ENCODE results near the gene TUBB6.

The TUBB6 gene

DNA sequence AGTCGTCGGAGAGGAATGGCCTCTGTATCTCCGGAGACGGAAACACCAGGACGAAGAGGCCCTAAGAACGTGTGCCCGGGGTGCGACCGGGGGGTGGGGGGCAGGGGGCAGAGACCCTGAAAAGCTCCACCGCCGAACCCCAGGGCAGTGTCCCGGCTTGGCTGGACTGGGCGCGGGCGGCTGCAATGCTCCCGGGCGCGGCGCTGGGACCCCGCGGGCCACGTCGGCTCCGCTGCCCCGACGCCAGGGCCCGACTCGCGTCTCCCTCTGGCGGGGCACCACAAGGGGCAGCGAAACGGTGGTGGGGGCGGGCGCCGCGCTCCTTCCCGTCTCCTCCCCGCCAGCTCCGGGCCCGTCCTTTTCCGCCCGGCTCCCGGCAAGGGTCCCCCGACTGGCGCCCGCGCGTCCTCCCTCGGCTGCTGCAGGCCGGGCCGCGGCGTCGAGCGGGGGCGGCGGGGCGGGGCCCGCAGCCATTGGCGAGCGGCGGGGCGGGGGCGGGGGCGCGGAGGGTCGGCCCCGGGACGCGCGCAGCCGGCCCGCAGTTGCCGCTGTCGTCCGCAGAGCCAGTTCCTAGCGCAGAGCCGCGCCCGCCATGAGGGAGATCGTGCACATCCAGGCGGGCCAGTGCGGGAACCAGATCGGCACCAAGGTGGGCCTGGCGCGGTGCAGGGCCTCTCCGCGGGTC lies at the start of gene TUBB6:
Gene TUBB6 (plus strand): TSS at position 541 of the 685 bp plus-strand sequence. CDS start 52 bp downstream, at position 593.
- DNase-seq (ENCODE audit: low read depth in 3 of 3, low spot score in 1 of 3): no peak

DNA sequence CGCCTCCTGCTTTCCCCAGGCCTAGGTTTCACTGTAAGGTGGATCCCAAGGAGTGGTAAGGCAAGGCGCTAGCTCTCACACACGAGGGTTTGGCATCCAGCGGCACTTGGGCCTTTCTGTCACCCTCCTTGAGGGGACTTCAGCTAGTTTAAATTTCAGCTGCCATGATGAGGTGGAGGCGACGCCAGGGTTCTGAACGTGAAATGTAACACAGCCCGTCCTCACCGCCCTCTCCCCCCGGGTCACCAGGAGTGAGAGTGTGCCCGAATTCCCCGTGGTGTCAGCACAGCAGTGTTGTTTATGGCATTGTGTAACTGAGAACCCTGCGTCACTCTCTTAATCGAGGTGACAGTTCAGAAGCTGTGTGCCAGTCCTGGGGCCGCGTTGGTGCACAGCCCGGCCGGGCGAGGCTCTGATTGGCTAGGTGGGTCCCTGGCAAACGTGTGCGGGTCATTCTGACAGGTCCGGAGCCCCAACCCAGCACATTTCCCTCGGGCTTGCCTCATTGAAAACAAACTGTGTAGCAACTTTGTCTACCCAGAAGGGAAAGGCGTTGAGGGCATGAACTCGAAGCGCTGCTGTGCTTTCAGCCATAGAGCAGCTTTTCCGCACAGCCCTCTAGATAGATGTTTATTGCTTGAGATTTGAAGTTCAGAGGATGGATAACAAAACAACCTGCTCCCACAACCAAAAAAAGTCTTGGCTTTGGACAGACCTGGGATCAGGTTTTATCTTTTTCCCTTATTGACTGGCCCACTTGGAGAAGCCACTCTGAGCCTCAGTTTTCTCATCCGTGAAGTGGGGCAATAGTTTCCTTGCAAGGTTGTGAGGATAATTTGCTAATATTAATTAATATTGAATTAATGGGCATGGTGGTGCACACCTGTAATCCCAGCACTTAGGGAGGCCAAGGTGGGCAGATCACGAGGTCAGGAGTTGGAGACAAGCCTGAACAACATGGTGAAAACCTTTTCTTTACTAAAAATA lies 49.0 kb upstream of the TUBB6 start:
- no peak for DNase-seq (ENCODE audit: low read depth in 3 of 3, low spot score in 1 of 3)

DNA sequence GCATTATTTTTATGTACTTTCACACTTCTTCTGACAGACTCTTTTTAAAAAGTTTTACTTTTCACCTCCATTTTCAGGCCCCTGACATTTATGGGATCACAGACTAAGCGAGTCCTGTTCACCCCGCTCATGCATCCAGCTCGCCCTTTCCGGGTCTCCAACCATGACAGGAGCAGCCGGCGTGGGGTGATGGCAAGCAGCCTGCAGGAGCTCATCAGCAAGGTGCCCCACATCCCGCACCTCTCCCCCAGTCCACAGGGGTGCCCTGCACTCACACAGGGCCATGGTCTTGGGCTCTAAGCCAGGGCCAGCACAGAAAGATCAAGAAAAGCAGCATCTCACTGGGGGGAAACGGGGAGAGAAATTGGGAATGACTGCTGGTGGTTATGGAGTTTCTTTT lies 45.3 kb upstream of the TUBB6 start:
- DNase-seq (ENCODE audit: low read depth in 3 of 3, low spot score in 1 of 3): no peak

DNA sequence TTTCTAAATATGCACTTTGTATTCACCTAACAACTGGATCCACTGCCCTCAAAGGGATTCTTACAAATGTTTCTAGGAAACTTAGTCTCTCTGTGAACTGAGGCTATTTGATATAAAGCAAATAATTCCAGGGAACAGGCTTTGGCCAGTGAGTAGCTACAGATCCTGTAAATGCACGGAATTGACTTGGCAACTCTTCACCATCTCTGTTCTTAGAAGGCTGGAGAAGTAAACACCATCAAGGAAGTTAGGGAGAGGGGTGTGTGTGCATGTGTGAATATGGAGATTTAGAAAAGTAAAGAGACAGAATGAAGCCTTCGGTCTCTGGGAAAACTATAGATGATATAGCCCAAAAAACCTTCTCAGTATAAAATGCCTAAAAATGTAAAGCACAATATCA lies 43.2 kb upstream of the TUBB6 start:
- no peak for DNase-seq (ENCODE audit: low read depth in 3 of 3, low spot score in 1 of 3)

DNA sequence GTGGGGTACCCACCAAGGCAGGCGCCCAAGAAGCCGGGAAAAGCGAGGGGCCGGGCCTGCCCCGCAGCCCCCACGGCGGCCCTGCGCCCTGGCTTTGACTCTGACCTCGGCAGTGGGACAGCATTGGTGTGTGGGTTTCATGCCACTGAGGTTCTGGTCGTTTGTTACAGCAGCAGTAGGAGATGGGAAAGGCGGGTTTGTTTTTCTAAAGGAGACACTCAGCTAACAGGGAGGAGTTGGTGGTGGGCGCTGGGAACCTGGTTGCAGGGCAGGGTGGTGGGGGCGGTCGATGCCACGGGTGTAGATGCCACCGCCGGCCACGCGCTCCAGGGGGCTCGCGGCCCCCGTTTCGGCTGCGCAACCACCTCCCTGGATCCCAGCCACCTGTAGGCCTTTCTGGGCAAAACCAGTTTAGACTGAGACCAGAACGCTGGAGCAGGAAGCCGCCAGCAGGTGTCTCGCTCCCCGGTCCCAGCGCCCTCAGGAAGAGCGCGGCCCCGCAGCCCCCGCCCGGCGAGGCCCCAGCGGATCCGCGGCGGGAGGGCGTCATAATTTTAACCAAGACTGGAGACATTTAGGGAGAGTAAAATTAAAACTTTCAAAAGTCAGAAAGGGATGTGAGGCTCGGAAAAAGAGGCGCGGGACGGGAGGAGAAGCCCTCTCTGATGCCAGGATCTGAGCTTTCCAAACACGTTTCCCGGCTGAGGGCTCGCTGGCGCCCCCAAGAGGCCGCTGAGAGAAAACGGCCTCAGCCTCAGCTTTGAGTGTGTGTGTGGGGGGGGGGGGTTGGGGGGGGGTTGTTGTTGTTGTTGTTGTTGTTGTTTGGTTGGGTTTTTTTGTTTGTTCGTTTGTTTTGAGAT lies 36.4 kb upstream of the TUBB6 start:
- peak in 1 of 3 donors; percentile 49 for DNase-seq (ENCODE audit: low read depth in 3 of 3, low spot score in 1 of 3)

DNA sequence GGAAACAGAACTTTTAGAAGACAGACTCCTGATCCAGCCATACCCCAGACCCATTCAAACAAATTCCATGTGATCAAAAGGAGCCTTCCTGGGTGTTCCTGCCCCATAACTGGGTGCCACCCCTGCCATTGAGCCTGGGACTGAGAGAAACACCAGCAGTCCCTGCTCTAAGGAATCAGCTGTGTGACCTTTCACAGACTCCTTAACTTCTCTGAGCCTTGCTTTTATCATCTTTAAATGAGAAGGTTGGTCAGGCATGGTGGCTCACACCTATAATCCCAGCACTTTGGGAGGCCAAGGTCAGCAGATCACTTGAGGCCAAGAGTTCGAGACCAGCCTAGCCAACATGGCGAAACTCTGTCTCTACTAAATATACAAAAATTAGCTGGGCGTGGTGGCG lies 33.2 kb upstream of the TUBB6 start:
- DNase-seq (ENCODE audit: low read depth in 3 of 3, low spot score in 1 of 3): no peak

DNA sequence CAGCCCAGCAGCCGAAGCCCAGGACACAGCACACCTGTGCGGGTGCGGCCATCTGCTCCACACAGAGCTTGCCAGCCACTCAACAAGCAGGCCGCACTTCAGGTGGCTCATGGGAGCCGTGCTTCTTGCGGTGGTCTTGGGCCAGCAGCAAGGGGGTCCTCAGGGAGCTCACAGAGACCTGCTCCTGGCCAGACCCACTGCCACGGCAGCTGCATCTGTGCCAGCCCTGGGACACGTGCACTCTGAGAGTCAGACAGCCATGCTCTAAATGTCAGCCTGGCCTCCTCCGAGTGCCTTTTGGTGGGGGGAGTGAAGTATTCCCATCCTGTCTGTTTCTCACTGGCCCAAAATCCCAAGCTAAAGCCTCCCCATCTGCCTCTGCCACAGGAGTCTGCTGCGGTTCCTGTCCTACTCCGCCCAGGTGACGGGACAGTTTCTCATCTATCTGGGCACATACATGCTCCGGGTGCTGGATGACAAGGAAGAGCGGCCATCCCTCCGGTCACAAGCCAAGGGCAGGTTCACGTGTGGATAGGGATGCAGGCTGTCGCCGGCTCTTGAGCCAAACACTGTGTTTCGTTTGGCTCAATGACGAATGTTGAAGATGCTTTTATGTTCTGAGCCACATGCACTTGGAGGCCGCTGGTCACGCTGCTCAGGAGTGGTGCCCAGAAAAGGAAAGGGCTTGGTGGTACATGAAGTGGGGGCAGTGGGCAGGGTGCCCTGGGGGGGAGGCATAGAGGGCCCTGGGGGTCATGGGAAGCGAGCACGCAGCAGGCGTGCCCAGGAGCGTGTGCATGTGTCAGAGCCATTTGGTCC lies 31.1 kb upstream of the TUBB6 start:
- DNase-seq (ENCODE audit: low read depth in 3 of 3, low spot score in 1 of 3): no peak

DNA sequence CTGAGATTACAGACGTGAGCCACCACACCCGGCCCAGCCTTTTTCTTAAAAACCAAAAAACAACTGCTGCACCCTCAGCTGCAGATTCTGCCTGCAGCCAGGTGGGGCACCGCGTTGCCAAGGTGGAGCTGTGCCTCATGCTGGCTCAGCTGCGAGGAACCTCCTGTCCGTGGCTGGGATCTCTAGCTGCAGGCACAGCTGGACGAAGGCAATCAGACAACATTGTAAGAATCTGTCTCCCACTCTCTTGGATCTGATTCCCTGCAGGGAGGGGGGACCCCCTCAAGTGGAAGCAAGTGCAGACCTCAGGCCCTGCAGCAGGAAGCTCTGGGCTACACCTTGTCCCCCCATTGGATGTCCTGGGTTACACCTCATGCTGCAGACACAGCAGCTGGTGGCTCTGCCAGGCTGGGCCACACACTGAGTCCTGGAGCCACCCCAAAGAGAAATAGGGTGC lies 29.8 kb upstream of the TUBB6 start:
- DNase-seq (ENCODE audit: low read depth in 3 of 3, low spot score in 1 of 3): no peak

DNA sequence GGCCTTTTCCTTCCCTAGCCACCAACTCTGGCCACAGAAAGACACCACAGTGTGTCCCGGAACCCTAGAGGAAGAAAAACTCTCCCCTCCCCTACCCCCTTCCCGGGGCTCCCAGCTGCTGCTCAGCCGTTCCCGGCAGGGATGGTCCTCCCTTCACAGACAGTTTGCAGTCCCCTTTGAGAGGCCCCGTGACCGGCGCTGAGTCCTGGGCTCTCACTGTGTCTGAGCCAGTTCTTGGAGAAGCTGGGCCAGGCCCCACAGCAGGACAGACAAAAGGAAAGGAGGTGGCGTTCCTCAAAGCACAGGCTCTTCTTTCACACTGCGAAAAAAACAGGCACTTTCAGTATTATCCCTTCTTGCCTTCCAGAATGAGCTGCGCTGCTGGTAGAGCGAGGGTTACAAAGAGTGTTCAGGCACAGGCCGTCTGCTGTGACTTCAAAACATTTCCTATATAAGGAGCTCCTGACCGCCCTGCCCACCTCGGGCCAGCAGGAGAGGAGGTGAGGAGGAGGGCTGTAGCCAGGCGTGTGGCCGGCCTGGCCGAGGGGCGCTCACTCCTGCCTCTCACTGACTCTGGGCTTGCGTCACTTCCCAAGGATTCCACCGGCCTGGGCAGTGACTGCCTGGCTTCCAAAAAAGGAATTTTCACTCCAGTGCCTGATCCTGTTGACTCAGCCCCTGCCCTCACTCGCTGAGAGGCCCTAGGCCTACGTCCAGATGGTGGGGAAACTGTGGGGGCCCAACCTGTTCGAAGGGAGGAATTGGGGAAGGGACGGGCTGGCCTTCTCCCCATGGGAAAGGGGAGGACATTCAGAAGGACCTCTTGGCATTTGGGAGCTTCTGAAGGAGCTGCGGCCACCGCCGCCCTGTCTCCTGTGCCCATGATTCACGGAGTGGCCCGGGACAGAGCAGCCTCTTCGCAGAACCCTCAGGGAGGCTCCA lies 29.0 kb upstream of the TUBB6 start:
- no peak for DNase-seq (ENCODE audit: low read depth in 3 of 3, low spot score in 1 of 3)

DNA sequence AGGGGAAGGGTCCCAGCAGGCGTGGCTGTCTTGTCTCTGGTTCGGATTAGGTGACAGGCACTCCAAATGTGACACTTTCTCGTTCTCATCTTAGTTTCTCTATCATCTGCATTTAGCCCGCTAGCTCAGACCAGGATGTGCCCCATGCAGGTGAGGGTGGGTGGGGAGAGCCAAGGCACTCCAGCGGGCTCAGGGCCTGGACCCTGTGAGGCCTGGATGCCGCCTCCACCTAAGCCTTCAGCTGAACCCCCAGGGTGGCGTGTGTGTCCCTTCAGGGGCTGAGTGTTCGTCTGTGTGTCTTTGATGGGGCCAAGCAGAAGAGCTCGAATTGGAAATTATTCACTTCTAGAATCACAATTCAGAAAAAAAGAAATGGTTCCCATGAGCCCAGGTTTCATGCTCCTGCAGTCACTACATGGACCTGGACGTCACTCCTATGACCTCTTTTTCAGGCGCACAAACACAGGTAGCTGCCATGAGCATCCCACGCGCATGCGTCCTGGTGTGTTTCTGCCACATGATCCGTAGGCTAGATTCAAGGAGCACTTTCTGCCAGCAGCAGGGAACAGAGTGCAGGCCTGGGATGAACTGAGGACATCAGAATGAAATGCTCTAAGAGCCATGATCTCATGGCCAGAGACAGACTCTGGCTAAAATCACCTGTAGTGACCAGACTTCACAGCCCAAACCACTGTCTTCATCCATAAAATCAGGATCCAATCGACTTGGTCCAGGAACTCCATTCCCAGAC lies 28.1 kb upstream of the TUBB6 start:
- DNase-seq (ENCODE audit: low read depth in 3 of 3, low spot score in 1 of 3): no peak

DNA sequence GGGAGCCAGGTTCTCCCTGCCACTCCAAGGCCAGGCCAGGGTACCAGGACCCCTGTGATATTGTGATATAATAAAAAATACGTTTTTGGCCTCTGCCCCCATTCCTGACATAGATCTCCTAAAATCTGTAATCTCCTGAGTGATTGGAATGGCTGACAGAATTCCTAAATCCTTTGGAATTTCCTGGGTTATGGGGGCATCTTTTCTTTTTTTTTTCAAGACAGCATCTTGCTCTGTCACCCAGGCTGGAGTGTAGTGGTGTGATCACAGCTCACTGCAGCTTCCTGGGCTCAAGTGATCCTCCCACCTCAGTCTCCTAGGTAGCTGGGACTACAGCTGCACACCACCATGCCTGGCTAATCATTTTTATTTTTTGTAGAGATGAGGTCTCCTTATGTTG lies 26.2 kb upstream of the TUBB6 start:
- DNase-seq (ENCODE audit: low read depth in 3 of 3, low spot score in 1 of 3): no peak

DNA sequence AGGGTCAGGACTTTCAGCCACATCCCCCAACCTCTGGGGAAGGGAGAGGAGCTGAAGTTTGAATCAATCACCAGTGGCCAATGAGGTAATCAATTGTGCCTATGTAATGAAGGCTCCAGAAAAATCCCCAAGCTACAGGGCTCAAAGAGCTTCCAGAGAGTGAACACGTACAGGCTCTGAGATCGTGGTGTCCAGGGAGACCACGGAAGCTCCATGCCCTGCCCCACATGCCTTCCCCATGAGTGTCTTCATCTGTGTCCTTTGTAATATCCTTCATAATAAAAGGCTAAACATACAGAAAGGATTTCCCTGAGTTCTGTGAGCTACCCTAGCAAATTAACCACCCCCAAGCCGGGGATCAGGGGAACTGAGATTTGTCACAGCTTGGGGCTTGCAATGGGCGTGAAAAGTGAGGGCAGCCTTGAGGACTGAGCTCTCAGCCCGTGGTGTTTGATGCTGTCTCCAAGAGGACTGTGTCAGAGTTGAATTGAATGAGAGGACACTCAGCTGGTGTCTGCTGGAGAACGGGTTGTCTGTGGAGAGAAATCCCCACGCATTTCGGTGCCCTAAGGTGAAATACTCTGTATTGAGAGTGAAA lies 25.5 kb upstream of the TUBB6 start:
- DNase-seq (ENCODE audit: low read depth in 3 of 3, low spot score in 1 of 3): no peak

DNA sequence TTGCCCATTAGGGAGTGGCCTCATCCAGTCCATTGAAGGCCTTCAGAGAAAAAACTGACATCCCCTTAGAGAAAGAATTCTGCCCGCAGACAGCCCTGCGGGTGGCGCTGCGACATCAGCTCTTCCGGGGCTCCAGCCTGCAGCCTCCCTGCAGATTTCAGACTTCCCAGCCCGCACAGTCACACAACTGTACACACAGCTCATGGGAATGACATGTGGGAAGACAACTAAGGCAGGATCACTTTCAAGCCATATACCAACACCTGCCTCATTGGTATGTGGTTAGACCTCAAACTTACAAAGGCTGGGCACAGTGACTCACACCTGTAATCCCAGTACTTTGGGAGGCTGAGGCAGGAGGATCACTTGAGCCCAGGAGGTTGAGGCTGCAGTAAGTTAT lies 24.8 kb upstream of the TUBB6 start:
- no peak for DNase-seq (ENCODE audit: low read depth in 3 of 3, low spot score in 1 of 3)

DNA sequence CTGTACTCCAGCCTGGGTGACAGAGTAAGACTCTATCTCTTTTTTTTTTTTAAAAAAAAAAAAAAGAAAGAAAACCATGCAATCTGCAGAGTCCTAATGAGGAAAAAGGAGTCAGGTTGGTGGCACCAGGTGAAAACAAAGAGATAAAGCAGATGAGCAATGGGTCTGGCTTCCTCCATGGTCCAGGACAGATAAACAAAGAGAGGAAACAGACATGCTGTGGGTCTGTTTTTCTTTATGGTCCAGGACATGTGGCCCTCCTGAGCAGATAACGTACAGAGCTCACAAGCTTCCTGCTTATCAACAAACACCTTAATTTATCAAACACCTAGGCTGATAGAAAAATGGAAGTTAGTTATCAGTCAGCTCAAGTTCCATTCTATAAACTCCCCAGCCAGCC lies 24.4 kb upstream of the TUBB6 start:
- DNase-seq (ENCODE audit: low read depth in 3 of 3, low spot score in 1 of 3): no peak

DNA sequence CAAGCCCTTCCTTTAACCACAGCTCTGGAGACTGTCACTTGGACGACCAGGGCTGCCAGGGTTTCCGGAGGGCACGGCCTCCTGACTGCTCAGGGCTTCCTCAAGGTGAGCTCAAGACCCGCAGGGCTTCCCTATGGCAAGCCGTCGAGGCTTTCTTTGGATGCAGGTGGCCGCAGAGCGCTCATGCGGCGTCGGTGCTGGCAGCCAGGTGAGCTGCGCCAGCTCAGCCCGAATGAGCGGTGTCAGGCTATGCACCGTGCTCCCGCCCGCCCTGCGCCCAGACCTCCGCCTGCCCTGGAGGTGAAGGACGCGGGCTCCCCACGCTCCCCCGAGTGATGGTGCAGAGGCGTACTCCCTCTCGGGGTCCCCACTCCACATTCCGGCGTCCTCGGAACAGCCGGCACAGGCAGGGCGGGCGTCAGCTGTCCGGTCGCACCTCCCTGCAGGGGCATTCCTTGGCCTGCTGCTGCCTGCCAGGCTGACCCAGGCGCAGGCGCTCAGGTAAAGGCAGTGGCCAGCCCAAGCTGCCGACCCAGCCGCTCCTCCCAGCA lies 20.8 kb upstream of the TUBB6 start:
- no peak for DNase-seq (ENCODE audit: low read depth in 3 of 3, low spot score in 1 of 3)

DNA sequence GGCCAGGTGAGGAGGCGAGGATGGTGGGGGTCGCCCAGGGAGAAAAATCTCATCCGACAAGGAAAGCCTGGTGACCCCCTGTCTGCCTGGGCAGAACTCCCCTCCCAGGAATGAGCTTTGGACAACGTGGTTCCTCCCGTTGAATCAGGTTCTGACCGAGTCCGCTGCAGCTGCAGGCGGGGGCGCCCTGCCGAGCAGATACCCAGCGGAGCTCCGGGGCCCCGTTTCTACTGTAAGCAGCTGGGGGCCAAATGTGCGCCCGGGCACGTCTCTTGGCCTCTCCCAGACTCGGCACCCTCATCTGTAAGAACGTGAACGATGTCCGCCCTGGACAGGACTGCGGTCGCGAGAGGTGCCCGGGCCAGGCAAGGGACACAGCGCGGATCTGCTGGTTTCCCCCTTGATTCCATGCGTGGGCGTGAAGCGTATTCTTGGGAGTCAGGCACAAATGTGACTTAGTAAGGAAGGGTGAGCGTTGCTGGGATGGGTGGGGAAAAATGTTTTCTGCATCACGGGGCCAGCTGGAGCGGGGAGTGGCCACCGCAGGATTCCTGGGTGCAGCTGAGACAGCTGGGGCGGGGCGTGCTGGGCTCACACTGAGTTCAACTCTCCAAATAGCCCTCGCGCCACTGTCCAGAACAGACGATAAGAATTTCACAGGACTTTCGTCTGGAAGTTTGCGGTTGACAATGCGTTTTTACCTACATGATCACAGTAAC lies 20.2 kb upstream of the TUBB6 start:
- no peak for DNase-seq (ENCODE audit: low read depth in 3 of 3, low spot score in 1 of 3)

DNA sequence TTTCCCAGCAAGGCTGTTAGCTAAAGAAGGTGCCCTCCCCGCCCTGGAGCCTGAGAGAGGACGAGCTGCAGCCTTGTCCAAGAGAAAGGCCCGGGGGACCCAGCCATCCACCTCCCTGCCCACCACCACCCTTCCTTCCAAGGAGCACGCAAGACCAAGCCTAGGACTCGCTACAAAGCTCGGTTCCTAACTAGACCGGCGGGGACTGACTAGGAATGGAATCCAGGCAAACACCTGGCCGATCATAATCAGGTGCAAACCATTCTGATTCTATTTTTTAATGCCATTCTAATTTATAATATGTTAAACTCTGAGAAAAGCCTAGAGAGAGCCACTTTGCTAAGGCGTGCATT lies 19.7 kb upstream of the TUBB6 start:
- DNase-seq (ENCODE audit: low read depth in 3 of 3, low spot score in 1 of 3): no peak

Measured in stimulated activated CD4-positive, alpha-beta T cell treated with anti-CD3 and anti-CD28 coated beads, TNF-alpha, amount 100 ng/mL, for 1 hour (primary cell).